DND-41 (cell line): ENCODE results near the gene TMEM151B.

Experiments
- CTCF ChIP-seq: IDR thresholded peaks from 2 replicates; pipeline ENCODE4 v1.5.1; 2012; ENCODE audit warnings: borderline replicate concordance, low read length, moderate library complexity, mild to moderate bottlenecking; ENCODE audit not compliant: poor library complexity, severe bottlenecking; ENCODE audit errors: extremely low read depth
- EZH2 ChIP-seq: IDR thresholded peaks from 3 replicates; pipeline ENCODE4 v1.6.1; 2012; ENCODE audit warnings: borderline replicate concordance, low read depth, mild to moderate bottlenecking, moderate library complexity, low read length, inconsistent platforms; ENCODE audit not compliant: severe bottlenecking

- no peak for TF ChIP-seq CTCF
- no peak for TF ChIP-seq EZH2
Measured at GRCh38 chr6:44311304-44311703, 41.1 kb downstream of the TMEM151B start.
